ENCODE measurements around the gene CENPN. TPM values are rescaled to one million over a fixed set of nuclear protein-coding genes. Genes with fewer than 3 reads are reported as not detected.

Gene CENPN
- total and polyA plus RNA-seq, 2 of the 8 experiments (the other 6 are each of a cell fraction or from before 2014, with no cell fraction given): 32.8 to 67.0 TPM

GRCh38 chr16:80981103-80981502, 25.9 kb upstream of the CENPN start:
- Histone ChIP-seq H2BK15ac (ENCODE audit: low read length) (no peak overlapping the region), H3K18ac (ENCODE audit: extremely low read depth, low read length) (no peak overlapping the region), H4K20me1 (replicated peaks in 1 of 2; ENCODE audit: control insufficient read depth in 1 of 2, insufficient read depth in 2 of 2, low read length in 2 of 2) (peaks cover 2 to 7% of the 10 kb centered on the region in 2 experiments), H3K27me3 (replicated peaks in 1 of 4; ENCODE audit: control insufficient read depth in 3 of 4, extremely low read depth in 1 of 4, insufficient read depth in 3 of 4, low read length in 3 of 4) (no peaks in the 10 kb centered on the region; a peak in 1 of 7 replicates), H3K36me3 (ENCODE audit: control insufficient read depth in 2 of 4, insufficient read depth in 4 of 4, low read length in 3 of 4) (peaks cover 0 to 7% (median 3%) of the 10 kb centered on the region in 4 experiments; a peak in 2 of 8 replicates), H3K4me3 (ENCODE audit: extremely low read depth in 1 of 4, insufficient read depth in 2 of 4, low read depth in 3 of 4, low read length in 4 of 4) (no peak overlapping the region), H3K9ac (replicated peaks in 1 of 4; ENCODE audit: extremely low read depth in 1 of 4, low read depth in 3 of 4, low read length in 3 of 4) (no peak overlapping the region), H4K91ac (replicated peaks; ENCODE audit: insufficient read length, low read length) (no peak overlapping the region), H3K4me2 (ENCODE audit: insufficient read depth in 1 of 2, low read depth in 2 of 2, low read length in 2 of 2) (no peak overlapping the region), H3K9me3 (ENCODE audit: insufficient read depth in 2 of 2, low read depth in 1 of 2, low read length in 1 of 2) (no peaks in the 10 kb centered on the region), H3K79me2 (ENCODE audit: control insufficient read depth in 1 of 2, insufficient read depth in 2 of 2, low read length in 2 of 2) (peaks cover 0 to 11% of the 10 kb centered on the region in 2 experiments; a peak in 2 of 4 replicates), H3K4me1 (replicated peaks in 1 of 4; ENCODE audit: control insufficient read depth in 3 of 4, insufficient read depth in 4 of 4, low read length in 3 of 4) (no peaks in the 10 kb centered on the region), H2BK5ac (ENCODE audit: low read depth, low read length) (no peak overlapping the region), H3K56ac (replicated peaks; ENCODE audit: insufficient read length, low read depth, low read length) (no peak overlapping the region), H4K5ac (ENCODE audit: insufficient read length, low read depth, low read length) (no peak overlapping the region), H3K14ac (ENCODE audit: insufficient read length) (no peak overlapping the region), H2BK20ac (ENCODE audit: low read length) (no peak overlapping the region), H2BK120ac (replicated peaks; ENCODE audit: low read depth, low read length) (no peak overlapping the region), H3K27ac (ENCODE audit: low read depth, low read length) (no peak overlapping the region), H3K23ac (ENCODE audit: insufficient read length) (no peak overlapping the region), H3K4ac (replicated peaks; ENCODE audit: insufficient read length, low read depth, low read length) (no peak overlapping the region), H4K8ac (ENCODE audit: extremely low read depth, insufficient read depth, low read length) (no peak overlapping the region), H2AFZ (ENCODE audit: low read length) (no peak overlapping the region), H2AK5ac (ENCODE audit: low read depth, low read length) (no peak overlapping the region), H2BK12ac (ENCODE audit: low read depth, low read length) (no peak overlapping the region), H3K79me1 (ENCODE audit: low read depth, low read length) (peaks cover 2% of the 10 kb centered on the region), H3K23me2 (ENCODE audit: low read depth, low read length) (no peaks in the 10 kb centered on the region)
- DNase-seq (ENCODE audit: low read depth in 1 of 2, low spot score in 2 of 2) (no peak), FAIRE-seq (no peak)
- CTCF ChIA-PET (ENCODE audit: partially characterized antibody): no interaction called here
- POLR2A ChIA-PET (ENCODE audit: partially characterized antibody): no interaction called here
- TF ChIP-seq HDAC2 (IDR thresholded peaks at IDR 0.05; ENCODE audit: borderline replicate concordance in 1 of 2, low read depth in 2 of 2, low read length in 2 of 2) (no peak), CTCF (IDR thresholded peaks at IDR 0.05; ENCODE audit: control extremely low read depth in 1 of 3, insufficient read depth in 1 of 3, low read depth in 1 of 3, low read length in 3 of 3) (no peak), KDM5A (IDR thresholded peaks at IDR 0.05; ENCODE audit: low read length) (no peak), EP300 (IDR thresholded peaks at IDR 0.05; ENCODE audit: borderline replicate concordance in 1 of 2, low read depth in 2 of 2, low read length in 2 of 2) (no peak), KDM4A (IDR thresholded peaks at IDR 0.05; ENCODE audit: low read depth, low read length, severe bottlenecking) (no peak), BACH1 (IDR thresholded peaks at IDR 0.05; ENCODE audit: low read length) (no peak), GABPA (IDR thresholded peaks at IDR 0.05; ENCODE audit: borderline replicate concordance, insufficient read depth, low read length) (no peak), SRF (IDR thresholded peaks at IDR 0.05; ENCODE audit: low read depth, low read length) (no peak), SIN3A (conservative IDR thresholded peaks at IDR 0.05 in 1 of 2, IDR thresholded peaks at IDR 0.05 in 1 of 2; ENCODE audit: low read depth in 1 of 2, low read length in 2 of 2) (no peak), BRCA1 (IDR thresholded peaks at IDR 0.05; ENCODE audit: low read depth, low read length) (no peak), CBX5 (IDR thresholded peaks at IDR 0.05; ENCODE audit: low read depth, low read length) (no peak), TCF12 (IDR thresholded peaks at IDR 0.05; ENCODE audit: low read depth, low read length) (no peak)
